DMS53 (cell line): ENCODE results near the gene ELAVL2.

ENCODE experiments used
- DNase-seq: peaks from one replicate; lab custom pipeline; 2025; lab: John Stamatoyannopoulos, UW

The ELAVL2 gene

DNA sequence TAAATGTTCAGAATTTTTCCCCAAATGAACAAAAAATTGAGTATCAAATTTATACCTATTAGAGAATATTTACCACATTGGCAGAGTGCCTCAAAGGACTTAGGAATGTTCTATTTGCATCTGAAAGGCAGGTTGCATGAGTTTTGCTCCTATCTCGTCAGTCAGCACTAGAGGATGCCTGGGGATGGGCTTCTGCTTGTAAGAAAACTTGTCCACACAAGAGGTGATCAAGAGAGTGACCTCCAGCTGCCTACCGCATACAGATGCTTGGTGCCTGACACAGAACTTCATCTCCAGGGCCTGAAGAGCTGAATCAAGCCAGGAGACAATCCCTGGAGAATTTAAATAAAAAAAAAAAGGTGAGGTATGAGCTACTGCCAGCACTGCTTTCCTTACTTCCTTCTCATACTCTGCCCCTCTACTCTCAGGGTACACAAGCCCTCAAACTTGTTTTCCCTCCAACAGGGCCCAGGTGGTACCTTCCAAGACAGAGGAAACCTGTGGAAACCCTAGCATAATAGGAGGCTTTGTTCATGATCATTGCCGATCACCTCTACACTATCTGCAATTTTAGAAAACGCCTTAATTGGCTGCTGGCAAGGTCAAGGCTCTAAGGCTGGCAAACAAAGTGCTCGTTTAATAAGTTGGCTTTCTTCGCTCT, 166.6 kb downstream of the ELAVL2 start:
- DNase-seq: no peak

DNA sequence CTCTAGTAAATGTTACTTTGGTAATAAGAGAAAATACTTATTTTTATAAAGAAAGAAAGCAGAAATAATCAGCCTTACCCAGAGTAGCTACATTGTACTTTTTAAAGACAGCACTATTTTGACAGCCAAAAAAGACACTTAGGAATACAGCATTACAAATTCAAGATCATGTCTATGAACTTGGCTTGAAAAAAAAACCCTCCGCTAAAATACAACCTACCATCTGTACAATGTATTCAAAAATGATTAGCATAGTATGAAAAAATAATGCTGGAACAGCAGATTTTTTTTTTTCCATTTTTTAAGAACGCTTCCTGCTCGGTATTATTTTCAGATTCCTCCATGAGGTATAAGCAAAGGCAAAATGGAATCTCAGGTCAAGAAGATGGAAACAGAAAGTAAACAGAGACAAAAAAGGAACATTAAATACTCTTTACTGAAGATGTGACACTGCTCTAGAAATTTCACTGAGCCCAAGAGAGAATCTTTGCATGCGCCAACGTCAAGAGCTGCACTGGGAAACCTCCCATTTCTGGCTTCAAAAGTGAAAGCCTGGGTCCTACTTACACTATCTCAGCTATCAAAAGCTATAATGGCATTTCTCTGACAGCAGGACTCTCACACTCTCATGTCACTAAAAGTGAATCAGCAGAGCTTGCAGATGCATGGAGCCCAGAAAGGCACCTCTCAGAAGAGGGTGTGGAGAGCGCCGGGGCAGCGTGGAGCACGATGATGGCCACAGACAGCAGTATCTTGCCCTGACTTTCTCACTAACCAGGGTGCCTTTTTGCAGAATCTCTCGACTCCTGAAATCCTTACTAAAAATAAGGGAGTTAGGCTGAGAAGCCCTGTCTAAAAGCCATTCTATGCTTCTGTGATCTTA, 167.4 kb downstream of the ELAVL2 start:
- DNase-seq: no peak

DNA sequence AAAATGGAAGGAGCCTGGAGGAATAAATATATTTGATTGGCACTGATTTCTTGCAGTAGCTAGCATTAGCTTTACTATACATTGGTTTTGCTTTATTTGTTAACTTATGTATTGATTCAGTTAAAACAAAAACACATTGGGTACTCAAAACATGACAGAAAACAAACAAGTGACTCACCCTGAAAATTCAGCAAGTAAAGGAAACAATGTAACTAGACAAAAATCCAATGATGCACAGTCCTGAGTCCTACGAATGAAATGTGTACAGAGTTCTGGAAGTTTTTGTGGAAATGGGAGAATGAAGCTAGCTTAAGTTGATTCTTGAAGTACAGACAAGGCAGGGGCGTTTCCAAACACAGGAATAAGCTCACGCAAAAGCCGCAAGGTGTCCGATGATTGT, 175.0 kb downstream of the ELAVL2 start:
- no peak for DNase-seq

DNA sequence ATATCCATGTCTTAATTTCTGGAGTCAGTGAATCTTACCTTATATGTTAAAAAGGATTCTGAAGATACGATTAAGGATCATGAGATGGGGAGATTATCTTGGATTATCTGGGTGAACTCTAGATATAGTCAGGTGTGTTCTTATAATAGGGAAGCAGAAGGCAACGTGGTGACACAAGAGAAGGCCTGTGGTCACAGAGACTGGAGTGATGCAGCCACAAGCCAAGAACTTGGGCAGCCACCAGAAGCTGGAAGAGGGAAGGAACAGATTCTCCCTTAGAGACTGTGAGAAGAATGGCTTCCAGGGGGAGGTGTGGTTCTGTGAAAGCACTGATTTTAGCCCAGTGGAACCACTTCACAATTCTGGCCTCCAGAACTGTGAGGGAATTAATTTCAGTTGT, 177.4 kb downstream of the ELAVL2 start:
- no peak for DNase-seq

DNA sequence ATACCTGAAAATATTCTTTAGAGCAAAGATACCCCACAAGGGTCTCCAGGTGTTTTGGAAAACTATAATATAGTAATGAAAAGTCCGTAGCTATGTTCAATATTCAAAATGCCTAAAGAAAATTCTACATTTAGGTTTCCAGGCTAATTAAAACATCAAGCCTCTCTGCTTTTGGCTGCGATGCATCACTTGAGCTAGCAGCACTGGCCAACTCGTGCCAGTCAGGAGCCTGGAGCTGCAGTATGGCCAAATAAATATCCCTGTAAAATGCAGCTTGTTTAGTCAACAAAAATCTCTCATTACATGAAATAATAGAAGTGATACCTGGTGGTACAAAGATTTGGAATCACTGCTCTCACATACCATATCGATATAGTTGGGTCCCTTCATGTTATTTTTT, 181.1 kb downstream of the ELAVL2 start:
- DNase-seq: no peak

DNA sequence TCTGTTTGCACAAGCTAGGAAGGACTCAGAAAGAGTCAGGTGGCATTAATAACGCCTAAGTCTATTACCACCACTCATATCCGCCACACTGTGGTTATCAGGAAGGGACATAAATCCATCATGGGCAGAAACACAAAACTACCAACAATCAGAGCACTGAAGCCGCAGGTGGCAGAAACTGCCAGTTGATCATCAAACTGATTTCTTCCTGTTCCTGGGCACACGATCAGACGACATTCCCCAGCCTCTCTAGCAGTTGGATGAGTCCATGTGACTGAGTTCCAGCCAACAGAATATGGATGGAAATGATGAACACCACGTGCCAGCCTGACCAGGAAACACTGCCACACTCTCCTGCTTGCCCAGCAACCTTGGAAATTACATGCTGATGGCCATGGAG, 181.7 kb downstream of the ELAVL2 start:
- no peak for DNase-seq

DNA sequence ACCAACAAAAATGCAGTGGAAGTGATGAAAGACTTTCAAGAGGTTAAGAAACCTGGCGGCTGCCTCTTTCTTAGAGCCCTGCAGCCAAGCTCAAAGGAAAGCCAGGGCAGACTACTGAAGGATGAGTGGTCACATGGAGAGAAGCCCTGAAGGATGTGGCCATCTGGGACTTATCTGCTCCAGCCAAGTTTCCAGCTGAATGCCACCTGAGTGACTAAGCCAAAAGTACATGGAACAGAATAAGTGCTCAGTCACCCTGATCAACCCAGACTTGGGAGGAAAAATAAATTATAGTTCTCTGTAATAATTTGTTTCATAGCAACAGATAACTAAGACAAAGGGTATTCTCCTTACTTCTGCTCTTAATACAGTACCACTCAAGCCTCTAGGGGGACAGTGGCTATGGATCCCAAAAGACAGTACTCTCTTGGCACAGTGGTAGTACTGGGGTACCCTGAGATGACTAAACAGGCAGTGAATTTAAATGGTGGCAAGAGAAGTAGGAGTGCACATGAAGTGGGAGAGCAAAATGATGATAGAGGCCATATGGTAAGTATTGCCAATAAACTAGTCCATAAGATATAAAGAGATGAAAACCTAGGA, 182.3 kb downstream of the ELAVL2 start:
- DNase-seq: no peak
